GM19438 (cell line): Measurements from ENCODE around the gene BBS4.
"Not testable (repeated sequence)": the region's sequence is repeated elsewhere in the genome, so short reads cannot be mapped to it uniquely, and the experiment has no call there.

Source experiments
- ATAC-seq: cut with Tn5 transposase; IDR thresholded peaks from one replicate; pipeline ENCODE4 v1.9.1; 2021; ENCODE audit warnings: low read depth; ENCODE audit not compliant: unreplicated experiment

Gene BBS4, protein sequence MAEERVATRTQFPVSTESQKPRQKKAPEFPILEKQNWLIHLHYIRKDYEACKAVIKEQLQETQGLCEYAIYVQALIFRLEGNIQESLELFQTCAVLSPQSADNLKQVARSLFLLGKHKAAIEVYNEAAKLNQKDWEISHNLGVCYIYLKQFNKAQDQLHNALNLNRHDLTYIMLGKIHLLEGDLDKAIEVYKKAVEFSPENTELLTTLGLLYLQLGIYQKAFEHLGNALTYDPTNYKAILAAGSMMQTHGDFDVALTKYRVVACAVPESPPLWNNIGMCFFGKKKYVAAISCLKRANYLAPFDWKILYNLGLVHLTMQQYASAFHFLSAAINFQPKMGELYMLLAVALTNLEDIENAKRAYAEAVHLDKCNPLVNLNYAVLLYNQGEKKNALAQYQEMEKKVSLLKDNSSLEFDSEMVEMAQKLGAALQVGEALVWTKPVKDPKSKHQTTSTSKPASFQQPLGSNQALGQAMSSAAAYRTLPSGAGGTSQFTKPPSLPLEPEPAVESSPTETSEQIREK

GRCh38 chr15:72685925-72686794 lies at the start of gene BBS4, which contains the start of gene HIGD2B:
BBS4 (plus strand) TSS chr15:72686207; CDS start chr15:72686228, 21 bp downstream.
HIGD2B (minus strand) TSS chr15:72686182; CDS start chr15:72676374, 9,808 bp downstream.
- ATAC-seq = peak; percentile 98

DNA sequence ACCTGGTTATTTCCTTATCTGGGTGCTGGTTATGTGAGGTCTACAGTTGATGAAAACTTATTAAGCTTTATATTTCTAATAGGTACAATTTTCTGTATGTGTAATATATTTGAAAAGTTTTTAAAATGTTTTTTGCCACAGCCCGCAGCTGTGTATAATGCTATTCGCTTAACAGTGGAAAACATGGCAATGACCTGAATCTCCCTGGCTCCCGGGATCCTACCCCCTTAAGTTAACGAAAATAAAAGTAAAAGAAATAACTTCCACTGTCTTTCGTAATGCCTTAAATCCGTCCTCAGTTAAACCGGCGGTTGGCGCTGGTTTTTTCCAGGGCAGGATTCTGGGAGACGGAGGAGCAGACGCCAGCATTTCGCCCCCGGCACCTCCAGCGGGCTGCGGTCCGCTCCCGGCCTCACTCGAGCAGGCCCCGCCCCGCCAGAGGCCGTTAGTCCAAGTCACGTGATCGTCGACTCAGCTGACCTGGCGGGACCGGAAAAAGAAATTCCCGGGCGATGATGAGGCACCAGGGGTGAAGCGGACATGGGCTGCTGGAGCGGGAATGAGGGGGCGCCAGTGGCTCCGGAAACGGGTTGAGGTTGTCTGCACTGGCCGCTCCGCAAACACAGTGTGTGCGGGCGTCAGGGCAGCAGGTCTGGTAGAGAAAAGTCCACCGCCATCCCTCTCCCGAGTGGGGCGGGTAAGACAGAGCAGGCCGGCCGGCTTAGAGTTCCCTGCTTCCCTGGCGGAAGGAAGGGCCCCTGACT lies 49.3 kb upstream of the BBS4 start:
- ATAC-seq = not testable (repeated sequence)

DNA sequence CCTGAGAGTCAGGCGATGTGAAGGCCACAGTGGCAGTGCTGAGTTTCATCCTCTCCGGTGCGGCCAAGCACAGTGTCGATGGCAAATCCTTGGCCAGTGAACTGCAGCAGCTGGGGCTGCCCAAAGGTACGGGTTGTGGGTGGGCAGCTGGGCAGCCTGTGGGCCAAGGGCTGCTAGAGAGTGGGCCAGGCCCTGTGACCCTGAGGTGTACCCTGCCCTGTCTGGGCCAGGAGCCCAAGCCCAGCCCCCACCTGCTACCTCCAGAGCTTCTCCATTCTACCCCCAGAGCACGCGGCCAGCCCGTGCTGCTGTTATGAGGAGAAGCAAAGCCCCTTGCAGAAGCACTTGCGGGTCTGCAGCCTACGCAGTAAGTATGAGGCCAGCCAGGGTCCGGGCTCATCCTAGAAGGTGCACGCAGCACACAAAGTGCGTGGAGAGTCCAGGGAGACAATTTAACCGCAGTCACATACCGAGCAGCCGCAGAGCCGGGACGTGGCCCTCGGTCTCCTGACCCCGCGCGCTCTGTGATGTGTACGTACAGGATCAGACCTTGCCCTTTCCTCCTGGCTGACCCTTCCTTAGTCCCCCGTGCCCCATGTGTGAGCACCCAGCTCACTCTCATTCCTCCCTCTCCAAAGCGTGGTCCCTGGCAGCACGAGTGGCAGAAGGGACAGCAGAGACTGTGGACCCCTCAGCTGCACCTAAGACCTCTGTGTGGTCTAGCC lies 46.1 kb upstream of the BBS4 start:
- not testable (repeated sequence) for ATAC-seq

DNA sequence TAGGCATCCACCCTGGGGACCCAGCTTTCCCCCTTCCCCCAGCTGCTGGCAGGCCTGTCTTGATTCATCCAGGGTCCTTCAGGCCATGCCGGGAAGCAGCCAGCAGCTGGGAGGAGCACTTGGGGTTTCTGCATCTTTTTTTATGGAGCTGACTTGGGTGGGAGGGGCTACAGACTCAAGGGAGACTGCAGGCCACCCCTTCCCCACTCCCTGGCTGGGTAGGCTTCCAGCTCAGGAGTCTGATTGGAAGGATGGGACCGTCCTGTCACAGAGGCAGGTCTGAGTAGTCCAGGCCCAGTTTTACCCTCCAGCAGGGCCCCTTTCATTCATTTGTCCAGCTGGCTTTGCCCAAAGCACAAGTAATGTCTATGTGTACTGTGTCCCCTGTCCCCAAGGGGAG lies 43.7 kb upstream of the BBS4 start:
- not testable (repeated sequence) for ATAC-seq

GRCh38 chr15:72648631-72649253 lies 37.3 kb upstream of the BBS4 start:
- ATAC-seq = not testable (repeated sequence)

GRCh38 chr15:72654397-72654796 lies 31.6 kb upstream of the BBS4 start, which contains the start of gene GOLGA6B:
GOLGA6B (plus strand) TSS chr15:72654697; CDS start chr15:72654738, 41 bp downstream.
- ATAC-seq = not testable (repeated sequence)

- ATAC-seq = not testable (repeated sequence)
Observed at GRCh38 chr15:72656014-72656413, 30.0 kb upstream of the BBS4 start.

DNA sequence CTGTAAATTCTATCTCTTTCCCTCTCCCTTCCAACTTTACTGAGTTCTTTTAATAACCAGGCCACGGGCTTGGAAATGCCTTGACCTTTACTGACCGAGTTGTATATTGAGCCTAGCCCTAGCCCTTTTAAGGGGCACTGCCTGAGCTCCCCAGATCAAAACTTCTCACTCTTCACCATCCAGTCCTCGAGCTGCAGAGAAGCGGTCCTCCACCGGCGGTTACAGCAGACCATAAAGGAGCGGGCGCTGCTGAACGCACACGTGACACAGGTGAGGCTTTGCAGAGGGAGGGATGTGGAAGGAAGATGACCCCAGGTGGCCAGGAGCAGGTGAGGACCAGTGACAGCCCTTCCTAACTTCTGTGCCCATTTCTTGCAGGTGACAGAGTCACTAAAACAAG lies 24.9 kb upstream of the BBS4 start:
- not testable (repeated sequence) for ATAC-seq

GRCh38 chr15:72663931-72664330 lies 22.1 kb upstream of the BBS4 start:
- not testable (repeated sequence) for ATAC-seq

GRCh38 chr15:72665706-72666105 lies 20.3 kb upstream of the BBS4 start:
- not testable (repeated sequence) for ATAC-seq

DNA sequence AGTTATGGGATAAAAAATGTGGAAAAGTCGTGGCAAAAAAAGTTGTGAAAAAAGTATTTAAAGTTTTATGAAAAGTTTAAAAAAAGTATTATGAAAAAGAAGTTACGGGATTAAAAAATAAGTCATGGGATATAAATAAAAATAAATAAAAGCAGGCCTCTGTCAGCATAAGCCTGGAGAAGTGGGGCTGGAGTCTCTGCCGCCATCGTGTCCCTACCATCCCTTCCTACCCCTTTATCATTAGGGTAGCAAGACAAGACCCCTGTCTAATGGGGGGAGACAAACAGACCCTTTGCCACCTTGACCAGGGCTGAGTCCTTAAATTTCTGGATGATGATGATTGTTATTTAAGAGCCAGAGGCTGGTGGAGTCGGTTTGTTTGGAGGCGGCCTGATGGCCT lies 16.2 kb upstream of the BBS4 start:
- ATAC-seq = not testable (repeated sequence)

GRCh38 chr15:72670656-72671352 lies 15.2 kb upstream of the BBS4 start:
- ATAC-seq = peak; percentile 95

DNA sequence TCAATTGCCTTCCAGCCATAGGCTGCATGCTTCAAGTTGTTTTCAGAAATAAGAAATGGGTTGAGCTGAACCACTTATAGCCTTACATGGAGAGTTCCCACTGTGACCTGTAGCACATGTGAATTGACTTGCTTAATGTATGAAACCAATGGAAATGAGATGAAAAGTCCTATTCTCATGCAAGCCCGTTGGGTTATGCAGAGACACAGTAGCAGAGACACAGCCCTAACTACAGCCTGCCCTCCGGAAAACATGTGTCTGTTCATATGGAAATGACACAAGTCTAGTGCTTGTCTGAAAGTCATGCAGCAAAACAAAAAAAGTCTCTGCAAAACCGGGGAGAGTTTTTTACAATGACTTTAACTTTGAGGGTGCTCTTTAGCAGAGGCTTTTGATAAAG lies 14.5 kb upstream of the BBS4 start:
- no peak for ATAC-seq

GRCh38 chr15:72676838-72677237 lies 9.2 kb upstream of the BBS4 start:
- ATAC-seq = no peak

- ATAC-seq = no peak
Observed at GRCh38 chr15:72680931-72681330, 5.1 kb upstream of the BBS4 start.

DNA sequence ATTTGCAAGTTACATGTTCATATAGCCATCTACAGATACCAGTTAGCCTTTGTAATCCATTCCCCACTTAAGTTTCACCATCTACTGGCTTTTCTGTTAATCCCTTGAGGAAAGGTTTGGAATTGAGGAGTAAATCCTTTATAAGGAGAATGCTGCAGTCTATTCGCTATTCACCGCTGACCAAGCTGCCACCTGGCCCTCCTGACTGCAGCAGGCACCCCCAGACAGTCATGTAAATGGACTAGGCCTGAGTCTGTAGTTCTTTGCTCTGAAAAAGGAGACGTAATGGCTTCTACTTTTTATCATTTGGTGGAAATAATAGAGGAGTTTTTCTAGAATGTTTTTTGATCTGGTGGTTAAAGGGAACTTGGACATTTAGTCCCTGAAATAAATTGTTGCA lies 3.2 kb upstream of the BBS4 start:
- no peak for ATAC-seq

GRCh38 chr15:72685301-72685924 lies 594 bp upstream of the BBS4 start:
- ATAC-seq = no peak

DNA sequence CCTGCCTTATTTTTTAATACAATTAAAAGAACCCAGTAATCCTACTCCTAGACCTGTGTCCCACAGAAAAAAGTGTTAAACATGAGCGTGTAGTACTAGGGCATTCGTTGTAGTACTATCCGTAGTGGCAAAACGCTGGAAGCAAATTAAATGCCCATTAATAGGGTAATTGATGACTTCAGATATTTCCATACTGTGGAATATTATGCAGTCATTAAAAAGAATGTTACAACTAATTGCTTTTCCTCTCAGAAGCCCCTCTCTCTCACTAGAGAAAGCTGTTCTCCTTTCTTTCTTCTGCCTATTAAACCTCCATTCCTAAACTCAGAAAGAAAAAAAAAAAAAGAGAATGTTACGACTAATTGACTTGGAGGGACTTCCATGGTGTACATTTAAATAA lies 2.7 kb downstream of the BBS4 start:
- no peak for ATAC-seq
